ENCODE measurements around the gene KCNB1.

DNA sequence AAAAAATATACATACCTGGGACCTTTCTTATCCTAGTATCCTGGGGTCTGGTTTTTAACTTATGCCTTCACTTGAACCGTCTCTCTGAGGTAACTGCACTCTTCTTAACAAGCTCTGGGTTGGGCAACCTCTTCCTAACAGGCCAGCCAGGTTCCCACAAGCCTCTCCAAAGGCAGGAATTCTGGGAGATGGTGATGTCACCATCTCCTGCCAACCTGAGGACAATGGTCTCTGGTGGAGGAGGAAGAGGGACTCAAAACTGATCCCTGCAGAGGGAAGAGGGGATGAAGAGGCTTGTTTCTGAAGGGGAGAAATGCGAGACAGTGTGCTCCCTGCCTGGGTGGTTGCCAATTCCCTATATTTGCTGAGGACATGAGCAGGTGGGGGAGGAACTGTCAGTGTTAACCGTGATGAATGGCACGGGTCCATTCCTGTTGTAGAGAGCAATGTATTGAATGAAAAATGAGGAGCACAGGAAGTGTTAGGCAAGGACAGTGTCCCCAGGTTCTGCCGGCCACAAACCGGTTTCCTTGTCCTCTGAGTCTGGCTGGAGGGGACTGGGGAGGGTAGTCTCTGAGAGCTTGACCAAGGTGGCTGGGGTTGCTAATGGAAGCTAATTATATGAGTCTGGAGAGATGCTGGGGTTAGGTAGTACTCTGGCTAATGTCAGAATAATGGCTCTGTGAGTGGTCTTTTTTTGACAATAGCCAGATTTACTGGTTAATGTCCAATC, 95.5 kb downstream of the KCNB1 start:
- TF ChIP-seq CTCF (conservative IDR thresholded peaks at IDR 0.05) (no peak), EZH2 (IDR thresholded peaks at IDR 0.05; ENCODE audit: low read depth) (no peak)

Data from PC-9 (cell line).